GM21737 (cell line): Measurements from ENCODE around the gene LYZL2.
"Not testable (repeated sequence)": the region's sequence is repeated elsewhere in the genome, so short reads cannot be mapped to it uniquely, and the experiment has no call there.

Experiments
- ATAC-seq: cut with Tn5 transposase; IDR thresholded peaks from one replicate; pipeline ENCODE4 v1.9.1; 2021; ENCODE audit warnings: mild to moderate bottlenecking, moderate library complexity; ENCODE audit not compliant: unreplicated experiment

LYZL2 gene

DNA sequence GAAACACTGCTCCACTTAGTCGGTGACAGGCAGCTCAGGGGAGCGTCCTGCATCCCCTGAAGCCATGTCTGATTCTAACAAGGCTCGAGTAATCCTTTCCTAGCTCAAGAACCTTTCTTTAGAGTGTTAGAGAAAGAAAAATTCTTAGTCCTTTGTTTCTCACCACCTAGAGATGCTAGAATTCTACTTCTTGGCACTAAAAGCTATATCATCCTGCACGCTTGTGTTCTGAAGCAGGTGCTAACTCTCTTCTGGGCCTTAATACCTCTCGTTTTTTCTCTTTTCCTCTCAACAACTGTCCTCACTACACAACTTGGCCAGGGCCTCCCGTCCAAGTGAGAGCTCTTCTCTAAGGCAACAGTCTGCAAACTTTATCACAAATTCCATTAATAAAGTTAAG is at the start of gene LYZL2:
TSS of gene LYZL2 (minus strand) at position 101 of the 400 bp plus-strand sequence. CDS start 2,838 bp downstream, outside the sequence.
- no peak for ATAC-seq

DNA sequence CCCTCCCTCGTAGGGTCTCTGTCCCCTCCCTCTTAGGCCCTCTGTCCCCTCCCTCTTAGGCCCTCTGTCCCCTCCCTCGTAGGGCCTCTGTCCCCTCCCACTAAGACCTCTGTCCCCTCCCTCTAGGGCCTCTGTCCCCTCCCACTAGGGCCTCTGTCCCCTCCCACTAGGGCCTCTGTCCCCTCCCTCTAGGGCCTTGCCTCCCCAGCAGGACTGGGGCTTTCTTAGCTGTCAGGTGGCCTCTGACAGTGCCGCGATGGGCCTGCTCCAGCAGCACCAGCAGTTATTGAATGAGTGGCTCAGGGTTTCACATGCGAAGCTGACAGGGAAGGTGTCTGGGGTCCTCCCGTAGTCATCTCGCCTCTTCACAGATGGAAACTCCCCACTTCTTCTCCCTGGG is 48.1 kb upstream of the LYZL2 start:
- ATAC-seq: not testable (repeated sequence)

DNA sequence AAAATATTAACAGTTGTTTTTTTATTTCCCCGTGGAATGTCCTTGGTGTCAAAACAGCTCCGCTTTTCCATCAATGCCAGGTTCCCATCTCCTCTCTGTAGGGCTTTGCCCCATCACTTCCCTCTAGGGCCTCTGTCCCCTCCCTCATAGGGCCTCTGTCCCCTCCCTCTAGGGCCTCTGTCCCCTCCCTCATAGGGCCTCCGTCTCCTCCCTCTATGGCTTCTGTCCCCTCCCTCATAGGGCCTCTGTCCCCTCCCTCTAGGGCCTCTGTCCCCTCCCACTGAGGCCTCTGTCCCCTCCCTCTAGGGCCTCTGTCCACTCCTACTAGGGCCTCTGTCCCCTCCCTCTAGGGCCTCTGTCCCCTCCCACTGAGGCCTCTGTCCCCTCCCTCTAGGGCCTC is 47.6 kb upstream of the LYZL2 start:
- ATAC-seq: not testable (repeated sequence)

DNA sequence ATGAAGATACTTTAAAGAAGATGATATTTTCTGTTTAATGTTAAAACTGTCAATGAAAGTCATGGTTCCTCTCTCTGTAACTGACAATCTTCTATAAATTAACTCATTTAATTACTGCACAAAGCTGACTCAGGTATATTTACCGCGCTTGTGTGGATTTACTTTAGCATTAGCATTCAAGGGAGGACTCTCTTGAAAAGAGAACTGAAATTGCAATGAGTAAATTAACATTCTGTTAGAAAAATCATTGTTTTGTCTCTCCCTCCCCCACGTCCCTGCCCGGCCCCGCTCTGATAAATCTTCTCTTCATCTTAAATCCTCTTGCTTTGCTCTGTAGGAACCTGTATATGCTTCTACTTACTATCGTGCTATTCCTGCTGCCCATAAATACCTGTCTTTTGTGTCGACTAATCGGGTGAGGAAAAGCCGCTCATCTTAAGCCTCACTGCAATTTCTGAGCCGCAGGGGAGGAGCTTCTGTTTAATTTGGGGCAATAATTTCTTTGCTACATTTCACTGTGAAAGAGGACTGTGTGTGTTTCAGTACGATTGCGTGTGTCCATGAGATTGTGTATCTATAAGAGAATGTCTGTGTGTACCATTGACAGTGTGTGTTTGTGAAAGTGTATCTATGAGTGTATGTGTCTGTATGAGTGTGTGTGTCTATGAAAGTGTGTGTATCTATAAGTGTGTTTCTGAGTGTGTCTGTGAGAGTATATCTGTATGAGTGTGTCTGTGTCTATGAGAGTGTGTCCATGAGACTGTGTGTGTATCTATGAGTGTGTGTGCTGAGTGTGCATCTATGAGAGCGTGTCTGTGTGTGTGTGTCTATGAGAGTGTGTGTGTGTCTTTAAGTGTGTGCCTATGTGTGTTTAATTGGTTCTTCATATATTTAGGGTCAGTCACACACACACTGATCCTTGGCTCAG is 46.5 kb upstream of the LYZL2 start:
- ATAC-seq: no peak

DNA sequence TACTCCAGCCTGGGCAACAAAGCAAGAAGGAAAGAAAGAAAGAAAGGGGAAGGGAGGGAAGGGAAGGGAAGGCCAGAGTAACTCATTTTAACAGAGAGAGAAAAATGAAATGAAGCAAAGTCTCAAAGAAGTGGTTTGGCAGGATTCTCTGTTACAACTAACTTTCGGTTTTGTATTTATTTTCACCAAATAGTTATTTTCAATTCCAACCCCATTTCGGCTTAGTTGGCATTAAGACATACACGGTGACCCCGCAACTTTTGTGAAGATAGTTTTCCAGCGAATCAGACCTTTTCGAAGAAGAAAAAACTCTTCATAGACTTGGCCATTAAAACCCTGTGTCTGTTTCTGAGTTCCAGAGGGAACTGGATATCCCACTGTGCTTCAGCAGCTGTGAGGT is 45.2 kb upstream of the LYZL2 start:
- ATAC-seq: no peak

DNA sequence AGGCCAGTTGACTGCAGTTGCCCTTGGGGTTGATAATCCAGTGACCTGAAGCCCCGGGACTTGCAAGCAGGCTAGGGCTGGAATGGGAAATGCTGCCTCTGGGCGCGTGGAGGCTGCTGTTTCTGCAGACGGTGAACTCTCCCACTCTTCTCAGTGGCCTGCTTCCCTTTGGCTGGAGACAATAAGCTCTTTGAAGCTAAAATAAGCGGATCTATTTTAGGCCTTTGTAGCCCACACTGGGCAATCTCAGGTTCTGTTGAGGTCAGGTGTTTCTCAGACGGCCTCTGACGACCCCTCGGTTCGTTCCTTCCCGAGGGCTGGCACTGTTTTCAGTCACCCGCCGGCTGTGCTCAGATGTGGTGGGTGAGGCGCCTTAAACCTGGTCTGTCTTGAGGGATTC is 43.7 kb upstream of the LYZL2 start:
- ATAC-seq: not testable (repeated sequence)

DNA sequence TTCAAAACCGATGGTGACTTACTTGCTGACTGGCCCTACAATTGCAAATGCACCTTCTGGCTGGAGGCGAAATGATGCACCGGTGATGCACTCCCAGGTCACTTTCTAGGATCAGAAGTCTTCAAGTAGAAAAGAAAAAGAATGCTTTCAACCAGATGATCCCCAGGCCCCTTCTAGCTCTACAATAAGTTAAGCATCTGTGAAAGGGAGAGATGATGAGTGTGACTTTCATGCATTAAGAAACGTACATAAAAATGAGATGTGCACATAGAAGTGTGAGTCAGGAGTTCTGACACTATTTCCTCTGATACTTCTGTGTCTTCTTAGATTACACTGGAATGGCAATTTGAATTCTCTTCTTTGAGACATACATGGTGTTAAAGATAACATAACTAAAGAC is 42.8 kb upstream of the LYZL2 start:
- ATAC-seq: not testable (repeated sequence)

DNA sequence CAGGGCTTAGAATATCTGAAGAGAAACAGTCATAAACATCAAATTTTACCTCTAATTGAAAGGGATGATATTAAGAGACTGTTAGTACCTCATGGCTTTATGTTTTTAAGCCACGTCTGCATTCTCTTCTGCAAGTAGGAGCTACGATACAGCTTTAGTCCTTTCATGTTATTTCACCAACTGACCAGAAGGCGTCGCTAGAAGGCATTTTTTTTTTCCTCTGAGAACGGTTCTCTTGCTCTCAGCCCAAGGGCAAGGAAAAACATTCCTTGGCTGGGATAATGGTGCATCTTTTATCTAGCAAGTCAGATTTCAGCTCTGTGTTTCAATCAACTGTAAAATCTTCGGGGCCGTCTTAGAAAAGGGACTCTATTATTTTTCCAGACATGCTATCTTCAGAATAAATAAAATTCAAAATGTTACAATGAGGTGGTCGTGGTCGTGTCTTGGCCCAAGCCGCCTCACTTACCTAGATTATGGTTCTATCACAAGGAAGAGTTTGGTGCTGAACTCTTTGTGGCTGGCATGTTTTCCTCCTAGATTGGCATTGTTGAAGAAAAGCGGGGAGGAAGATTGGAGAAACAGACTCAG is 41.6 kb upstream of the LYZL2 start:
- no peak for ATAC-seq

DNA sequence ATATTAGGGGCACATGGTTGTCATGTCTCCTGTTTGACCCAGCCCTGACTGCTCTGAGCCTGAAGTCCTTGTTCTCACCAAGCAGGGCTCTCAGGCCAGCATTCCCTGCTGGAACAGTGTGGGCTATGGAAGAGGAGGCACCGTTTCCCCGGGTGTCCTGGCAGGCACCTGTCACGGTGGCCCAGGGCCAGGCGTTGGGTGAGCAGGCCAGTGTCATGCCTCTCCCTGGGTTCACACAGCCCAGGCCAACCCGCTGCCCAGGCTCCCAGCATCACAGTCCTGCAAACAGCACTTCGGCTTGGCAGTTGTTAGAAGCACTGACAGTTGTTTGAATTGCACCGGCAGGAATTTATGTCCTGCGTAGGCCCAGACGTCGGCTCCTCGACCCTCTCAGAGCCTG is 38.4 kb upstream of the LYZL2 start:
- ATAC-seq: not testable (repeated sequence)

DNA sequence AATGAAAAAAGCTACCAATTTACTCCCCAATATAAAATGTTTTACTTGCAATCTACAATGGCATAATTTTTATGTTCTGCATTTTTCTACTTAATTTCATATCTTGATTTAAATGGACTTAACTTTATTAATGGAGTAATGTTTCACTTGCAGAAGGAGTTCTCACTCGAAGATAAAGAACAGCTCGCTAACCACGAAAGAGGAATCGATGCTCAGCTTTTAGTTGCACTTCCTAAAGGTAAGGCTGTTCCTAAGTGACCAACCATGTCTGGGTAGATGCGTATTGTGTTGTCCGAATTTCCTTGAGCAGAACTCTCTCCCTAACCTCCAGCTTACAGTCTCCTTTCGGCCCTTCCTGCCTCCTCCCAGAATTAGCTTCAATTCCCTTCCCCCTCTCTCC is 33.9 kb upstream of the LYZL2 start:
- peak; percentile 78 for ATAC-seq

DNA sequence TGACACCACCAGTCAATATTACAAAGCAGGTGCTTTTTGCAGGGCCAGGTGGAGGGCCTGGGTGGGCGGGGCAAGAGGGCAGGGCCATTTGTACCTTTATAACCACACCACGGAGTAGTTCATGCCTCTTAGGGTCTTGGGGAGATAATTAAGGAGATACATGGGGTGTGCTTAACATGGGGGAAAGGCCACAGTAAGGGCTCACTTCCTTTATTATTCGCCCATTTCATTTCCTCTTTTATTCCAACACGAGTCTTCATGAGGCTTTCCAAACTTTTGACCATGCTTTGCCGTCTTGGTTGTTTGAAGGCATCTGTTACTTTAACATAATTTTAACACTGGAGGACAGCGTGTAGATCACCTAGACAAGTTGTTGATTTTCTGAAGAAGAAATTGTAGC is 33.3 kb upstream of the LYZL2 start:
- no peak for ATAC-seq

DNA sequence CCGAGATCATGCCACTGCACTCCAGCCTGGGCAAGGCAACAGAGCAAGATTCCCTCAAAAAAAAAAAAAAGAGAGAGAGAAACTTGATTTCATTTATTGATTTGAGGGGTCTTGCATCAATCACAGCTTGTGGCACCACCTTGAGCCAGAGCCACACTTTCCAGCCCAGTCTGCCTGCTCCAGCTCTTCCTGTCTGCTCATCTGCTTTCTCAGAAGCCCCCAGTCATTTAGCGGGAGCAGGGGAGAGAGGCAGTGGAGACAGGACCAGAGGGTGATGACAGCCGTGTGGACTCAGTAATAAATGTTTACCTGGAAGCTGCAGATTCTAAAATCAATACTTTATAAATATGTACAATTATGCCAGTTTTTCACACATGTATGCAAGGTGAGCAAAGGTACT is 30.8 kb upstream of the LYZL2 start:
- ATAC-seq: not testable (repeated sequence)

DNA sequence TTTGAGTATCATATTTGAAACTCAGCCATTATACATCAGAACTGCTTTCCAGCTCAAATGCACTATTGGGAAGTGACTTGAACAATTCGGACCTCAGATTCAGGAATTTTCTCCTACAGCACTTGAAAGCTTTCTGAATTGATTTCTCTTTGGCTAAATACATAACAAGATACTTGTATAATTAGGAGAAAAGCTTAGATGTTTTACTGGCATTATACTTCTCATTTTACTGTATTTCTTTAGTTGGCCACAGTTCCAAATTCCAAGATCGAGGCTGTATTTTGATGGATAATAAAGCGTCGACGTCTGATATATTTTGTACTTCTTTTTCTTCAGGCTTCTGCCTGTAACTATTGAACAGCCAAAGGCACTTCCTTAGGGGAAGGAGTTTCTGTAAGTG is 26.7 kb upstream of the LYZL2 start:
- ATAC-seq: no peak

DNA sequence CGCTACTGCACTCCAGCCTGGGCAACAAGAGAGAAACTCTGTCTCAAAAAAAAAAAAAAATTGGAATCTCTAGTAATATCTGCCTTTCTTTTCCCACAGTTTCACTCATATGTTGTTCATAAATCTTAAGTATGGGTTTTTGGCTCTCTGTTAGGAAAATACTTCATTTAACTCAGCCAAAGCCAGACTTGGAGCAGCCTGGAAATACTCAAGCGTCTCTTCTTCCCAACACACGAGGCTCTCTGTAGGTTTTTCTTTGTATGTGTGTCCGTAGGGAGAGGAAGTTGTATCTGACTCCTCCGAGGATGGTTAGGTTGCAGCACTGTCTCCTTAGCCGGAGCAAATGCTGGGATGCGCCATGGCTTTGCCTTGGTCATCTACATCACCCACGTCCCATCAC is 25.4 kb upstream of the LYZL2 start:
- not testable (repeated sequence) for ATAC-seq

DNA sequence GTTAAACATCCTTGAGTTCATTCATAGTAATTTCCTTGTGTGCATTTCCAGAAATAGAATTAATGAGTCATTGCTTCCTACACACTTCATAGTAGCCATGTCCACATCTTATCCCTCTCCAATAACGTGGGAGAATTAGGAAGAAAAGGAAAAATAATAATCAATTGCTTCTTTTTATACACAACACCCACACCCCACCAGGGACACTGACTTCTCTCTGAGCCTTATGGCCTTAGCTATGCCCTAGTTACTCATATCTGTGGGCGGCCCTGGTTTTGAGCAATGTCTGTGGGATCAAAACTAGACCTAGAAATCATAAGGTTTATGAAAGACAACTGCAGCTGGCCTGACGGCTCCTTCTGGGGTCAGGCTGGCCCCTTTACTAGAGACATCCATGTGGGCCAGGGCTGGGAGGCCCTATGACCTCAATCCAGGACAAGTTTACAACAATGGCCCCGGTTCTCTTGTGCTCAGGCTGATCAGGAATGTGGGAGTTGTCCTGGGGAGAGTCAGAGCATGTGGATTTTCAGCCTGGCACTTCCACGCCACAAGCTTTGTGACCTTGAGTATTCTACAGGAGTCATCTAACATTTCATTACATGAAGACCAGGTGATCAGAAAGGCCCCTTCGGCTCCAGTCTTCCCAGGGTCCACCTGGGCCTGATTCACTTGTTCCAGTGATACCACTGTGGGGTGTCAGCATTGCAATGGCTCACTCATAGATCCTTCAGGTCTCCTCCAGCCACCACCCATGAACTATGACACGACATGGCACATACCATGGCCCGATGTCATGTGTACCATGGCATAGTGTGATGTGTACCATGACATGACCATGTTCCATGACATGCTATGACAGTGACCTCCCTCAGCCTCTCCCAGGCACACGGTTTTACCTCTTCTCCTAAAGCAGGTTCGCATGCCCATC is 22.2 kb upstream of the LYZL2 start:
- not testable (repeated sequence) for ATAC-seq

DNA sequence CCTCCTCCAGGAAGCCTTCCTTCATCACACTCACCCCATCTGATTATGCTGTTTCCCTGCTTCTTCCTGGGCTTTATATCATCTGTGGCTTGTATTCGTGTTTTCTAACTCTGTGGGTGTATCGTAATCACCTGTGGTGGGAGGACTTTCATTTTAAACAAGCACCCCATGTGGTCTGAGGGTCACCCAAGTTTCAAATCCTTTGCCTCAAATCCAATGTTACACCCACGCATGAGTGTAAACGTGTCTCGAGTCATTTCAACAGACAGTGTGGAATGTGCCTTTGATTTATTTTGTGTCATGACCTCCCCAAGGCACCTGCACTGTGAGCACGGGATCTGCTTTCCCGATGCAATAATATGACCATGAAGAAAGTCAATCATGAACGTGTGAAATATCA is 17.5 kb upstream of the LYZL2 start:
- ATAC-seq: no peak

DNA sequence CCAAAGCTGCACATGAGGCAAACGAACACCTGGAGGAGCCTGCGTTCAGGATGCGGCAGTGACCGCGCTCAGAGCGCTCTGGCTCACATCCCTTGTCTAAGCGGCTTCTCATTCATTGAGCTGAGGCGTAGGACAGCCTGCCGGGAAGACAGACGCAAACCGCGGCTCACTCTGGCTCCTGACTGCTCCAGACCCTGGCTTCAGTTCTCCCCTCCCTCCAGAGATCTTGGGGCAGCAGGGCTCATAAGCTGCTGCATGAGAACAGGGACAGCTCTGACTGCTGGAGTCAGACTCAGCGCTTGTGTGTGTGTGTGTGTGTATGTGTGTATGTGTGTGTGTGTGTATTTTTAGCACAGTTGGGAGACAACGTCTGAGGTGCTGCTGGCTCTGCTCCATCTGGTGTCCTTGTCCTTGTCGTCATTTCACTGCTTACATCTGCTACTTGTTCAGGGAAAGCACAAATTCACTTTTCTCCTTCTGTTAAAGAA is 15.8 kb upstream of the LYZL2 start:
- ATAC-seq: no peak

DNA sequence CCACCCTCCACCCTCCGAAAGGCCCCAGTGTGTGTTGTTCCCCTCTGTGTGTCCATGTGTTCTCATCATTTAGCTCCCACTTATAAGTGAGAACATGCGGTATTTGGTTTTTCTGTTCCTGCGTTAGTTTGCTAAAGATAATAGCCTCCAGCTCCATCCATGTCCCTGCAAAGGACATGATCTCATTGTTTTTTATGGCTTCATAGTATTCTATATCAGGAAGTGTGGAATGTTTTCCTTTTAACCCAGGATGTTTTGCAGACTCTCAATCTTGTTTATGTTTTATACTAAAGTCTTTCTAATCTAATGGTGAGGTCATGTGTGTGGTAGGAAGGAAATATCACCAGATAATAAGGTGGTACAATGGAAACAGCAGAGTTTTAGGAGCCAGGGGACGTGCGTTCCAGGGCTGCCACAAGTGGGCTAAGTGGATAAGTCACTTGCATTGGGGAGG is 14.9 kb upstream of the LYZL2 start:
- ATAC-seq: not testable (repeated sequence)

DNA sequence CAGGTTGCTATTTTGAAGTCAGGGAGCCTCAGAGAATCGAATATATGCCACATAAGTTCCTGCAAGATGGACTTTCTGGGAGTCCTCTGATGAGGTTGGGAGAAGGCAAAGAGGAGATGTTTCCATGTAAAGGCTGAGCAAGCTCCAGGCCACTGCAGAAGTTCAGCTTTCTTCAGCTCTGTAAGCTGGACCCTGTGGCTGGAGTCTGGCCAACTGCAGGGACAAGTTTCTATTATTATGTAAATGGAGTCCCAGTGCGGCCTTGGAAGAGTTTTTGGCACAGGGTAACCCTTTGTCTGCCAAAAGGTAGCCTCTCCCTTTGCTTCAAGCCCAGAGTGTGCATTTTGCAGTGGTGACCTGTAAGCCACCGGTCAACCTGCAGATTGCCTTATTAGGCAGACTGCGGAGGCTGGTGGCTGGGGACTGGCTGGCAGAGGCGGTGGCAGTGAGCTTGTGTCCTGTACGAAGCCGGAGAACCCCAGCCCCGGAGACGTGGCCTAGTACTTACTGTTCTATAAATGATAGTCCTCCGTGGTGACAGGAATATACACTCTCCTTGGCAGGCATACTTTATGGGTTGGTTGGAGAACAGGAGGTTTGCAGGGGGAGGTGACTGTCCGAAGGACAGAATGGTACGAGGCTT is 14.1 kb upstream of the LYZL2 start:
- ATAC-seq: not testable (repeated sequence)

DNA sequence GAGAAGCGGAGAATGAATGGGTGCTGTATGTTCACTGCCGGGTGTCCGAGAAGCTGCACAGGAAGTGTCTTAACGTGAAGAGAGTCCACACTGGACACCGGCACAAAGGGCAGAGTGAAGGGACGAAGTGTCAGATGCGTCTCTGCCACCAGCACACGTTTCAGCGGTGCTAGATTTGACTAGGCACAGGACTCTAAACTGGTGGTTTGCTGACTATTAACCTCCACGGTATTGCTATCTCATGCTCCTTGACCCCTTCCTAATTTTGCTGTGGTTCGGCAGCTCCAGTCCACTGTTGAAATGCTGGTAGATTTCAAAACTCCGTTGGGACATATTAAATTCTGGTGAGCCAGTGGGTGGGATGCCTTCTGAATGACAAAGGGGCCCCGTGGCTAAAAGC is 13.3 kb upstream of the LYZL2 start:
- not testable (repeated sequence) for ATAC-seq
